ENCODE data around the gene FAM133A. TPM values are rescaled to one million over a fixed set of nuclear protein-coding genes. Genes with fewer than 3 reads are reported as not detected.

The FAM133A gene
- not detected for total RNA-seq

DNA sequence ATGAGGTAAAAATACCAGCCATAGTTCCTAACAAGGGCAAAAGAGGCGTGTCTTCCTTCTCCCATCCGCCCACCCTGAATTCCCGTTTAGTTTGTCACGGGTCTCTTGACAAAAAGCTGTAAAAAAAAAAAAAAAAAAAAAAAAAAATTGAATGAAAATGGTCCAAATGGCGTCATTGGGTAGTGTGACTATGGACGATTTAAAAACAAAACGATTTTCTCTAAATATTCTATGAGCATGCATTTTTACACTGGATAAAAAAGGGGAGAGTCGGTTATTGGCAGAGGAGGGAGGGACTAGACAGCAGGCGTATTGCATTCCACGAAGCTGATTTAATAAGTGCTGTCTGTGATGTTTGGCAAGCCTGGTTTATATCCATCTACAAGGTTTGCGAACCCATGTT lies at the start of gene FAM133A:
FAM133A (plus strand) TSS at position 338 of the 403 bp plus-strand sequence. CDS start 35,214 bp downstream, outside the sequence.
- ATAC-seq = no peak

DNA sequence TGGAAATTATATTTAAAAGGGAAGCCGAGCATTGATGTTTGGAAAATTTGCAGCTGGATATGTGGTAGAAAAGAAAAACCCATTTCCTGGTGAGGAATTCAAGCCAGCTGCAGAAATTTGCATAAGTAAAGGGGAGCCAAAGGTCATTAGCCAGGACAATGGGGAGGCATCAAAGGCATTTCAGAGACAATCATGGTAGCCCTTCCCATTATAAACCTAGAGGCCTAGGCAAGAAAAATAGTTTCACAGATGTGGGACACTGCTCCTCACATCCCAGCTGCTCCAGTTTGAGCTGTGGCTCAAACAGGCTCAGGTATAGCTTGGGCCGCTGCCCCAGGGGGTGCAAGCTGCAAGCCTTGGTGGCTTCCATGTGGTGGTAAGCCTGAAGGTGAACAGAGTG lies 36.4 kb upstream of the FAM133A start:
- no peak for ATAC-seq

DNA sequence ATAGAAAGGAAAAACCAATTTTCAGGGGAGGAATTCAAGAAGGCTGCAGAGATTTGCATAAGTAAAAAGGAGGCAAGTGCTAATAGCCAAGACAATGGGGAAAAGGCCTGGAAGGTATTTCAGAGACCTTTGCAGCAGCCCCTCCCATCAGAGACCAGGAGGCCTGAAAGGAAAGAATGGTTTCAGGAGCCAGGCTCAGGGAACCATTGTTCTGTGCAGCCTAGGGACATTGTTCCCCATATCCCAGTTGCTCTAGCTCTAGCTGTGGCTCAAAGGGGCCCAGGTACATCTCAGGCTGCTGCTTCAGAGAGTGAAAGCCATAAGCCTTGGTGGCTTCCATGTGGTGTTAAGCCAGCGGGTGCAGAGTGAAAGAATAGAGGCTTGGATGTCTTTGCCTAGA lies 24.6 kb upstream of the FAM133A start:
- no peak for ATAC-seq

DNA sequence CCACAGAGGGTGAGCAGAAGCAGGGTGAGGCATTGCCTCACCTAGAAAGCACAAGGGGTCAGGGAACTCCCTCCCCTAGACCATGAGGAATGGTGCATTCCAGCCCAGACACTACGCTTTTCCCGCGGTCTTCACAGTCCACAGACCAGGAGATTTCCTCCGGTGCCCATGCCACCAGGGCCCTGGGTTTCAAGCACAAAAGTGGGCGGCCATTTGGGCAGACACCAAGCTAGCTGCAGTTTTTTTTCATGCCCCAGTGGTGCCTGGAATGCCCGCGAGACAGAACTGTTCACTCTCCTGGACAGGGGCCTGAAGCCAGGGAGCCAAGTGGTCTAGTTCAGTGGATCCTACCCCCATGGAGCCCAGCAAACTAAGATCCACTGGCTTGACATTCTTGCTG lies 13.4 kb upstream of the FAM133A start:
- no peak for ATAC-seq

DNA sequence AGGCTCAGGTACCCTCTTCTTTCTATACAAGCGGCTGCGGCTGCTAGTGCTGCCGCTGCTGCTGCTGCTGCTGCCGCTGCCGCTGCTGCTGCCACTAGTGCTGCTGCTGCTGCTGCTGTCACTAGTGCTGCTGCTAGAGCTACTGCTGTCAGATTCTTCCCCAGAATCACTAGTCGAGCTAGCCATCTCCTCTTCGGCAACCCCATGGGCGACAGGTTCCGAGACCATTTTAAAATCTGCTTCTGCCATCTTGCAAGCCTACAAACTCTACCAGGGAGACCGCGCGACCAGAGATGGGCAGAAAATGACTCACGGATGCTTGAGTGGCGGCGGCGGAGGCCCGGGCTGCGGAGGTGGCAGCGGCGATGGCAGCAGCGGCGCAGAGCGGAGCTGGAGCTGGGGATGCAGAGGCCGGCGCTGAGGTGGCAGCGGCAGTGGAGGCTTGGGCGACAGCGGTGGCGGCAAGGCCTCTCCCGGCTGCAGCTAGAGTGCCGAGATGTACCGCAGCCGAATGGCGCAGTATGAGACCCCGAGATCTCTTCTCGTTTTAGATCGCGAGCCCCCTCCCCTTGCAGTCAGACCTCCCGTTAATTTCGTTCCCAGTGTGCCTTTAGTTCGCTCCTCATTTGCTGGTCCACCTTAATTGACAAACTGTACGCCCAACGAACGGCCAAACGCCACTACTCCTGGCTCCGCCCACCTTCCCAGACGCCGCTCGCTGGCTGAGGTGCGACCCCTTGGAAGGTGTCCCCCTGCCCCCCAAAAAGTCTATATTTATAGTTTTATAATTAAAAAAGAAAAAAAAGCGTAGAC lies 744 bp upstream of the FAM133A start, which contains the start of gene NAP1L3:
NAP1L3 (minus strand) TSS at position 523 of the 813 bp plus-strand sequence; CDS start at position 249, 274 bp downstream.
- ATAC-seq = no peak

DNA sequence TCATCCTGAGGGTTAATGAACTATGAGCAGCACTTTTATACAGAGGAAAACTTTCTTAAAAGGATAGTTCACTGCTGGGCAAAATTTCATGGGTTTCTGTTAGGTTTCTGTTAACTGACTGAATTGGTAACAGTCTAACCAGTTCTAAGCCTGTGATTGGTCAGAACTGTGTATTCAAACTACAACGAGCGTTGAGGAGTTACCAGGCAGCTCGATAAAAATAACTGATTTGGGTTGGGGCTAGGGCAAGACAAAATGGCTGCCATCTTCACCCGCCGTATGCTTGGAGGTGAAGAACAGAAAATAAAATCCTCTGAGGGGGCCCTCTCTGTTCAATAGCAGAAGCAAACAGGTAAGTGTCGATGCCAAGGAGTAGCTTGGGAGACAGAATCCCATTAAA lies 22.0 kb downstream of the FAM133A start:
- no peak for ATAC-seq

DNA sequence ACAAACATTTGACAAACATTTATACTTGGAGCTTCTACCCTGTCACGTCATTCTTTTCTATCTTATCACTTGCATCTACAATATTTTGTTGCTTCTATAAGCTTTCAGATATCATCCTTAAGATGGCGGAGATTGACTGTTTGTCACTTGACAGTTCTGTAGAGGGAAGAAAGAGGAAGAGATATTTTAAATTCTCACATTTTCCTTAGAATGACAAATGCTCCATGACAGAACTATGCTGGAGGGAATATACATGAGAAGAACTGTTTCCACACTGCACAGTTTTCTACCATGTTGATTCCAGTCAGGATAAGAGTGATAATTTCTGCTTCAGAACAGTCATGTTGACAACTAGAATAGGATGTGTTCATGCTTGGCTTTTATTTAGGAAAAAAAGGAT lies 29.7 kb downstream of the FAM133A start:
- no peak for ATAC-seq

DNA sequence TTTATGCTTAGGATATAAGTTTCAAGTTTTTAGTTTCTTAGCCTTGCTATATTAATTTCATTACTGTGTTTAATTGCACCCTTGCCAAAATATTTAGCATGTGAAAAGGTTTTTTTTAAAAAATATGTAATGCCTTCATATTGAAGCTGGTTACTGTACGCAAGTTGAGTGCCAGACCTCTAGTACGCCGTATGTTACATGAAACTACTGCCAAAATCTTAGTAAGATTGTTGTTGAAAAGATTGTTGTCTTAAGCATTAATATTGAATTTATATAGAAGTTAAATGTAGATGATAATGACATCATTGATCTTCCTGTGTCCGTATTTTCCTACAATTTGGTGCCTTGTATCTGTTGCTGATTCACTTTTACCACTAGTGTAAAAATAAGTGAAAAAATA lies 37.1 kb downstream of the FAM133A start:
- no peak for ATAC-seq

DNA sequence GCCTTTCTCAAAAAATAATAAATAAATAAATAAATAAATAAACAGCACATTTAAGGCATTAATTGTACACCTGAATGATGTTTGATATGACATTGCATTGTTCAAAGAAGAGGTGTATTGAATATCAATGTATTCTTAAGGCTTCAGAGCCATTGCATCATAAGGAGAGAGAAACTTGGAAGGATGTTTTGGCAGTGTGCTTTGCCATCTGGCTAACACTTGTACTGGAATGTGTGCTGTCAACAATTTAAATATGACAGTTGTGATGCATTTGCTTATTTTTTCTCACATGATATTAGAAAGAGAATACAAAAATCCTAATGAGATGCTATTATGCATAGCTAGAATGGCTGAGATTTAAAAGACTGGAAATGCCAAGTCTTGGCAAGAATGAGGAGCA lies 67.8 kb downstream of the FAM133A start:
- ATAC-seq = no peak

DNA sequence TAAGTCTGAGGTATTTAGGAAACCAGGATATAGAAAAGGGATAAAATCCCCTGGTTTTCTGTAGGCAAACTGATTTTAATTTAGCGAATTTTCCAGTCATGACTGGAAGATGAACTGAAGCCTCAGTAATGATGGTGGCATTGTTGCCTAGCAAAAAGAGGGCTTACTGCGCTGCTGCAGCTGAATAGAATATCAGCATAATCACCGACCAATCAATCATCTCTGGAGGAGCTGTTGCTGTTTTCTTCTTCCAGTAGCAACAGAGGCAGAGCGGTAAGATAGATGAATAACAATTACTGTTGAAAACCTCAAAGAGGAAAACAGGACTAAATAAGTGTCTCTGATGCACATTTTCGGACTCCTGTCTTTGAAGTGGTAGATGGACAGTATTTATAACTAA lies 86.2 kb downstream of the FAM133A start:
- ATAC-seq = no peak

Other genes with a start within 250 kb of the FAM133A start
- 0.08 TPM for gene NAP1L3, start 628 bp upstream of the FAM133A start, total RNA-seq